Gastrocnemius medialis (tissue), 4 donors: Measurements from ENCODE around the gene OR51G2. TPM values are rescaled to one million over a fixed set of nuclear protein-coding genes. Genes with fewer than 3 reads are reported as not detected.
"Not testable (repeated sequence)": the region's sequence is repeated elsewhere in the genome, so short reads cannot be mapped to it uniquely, and the experiment has no call there.

Experiments
- ATAC-seq, 2 donors: fragments of 150-250 bp; one replicate each; pipeline ENCODE4 v1.9.1; 2016
- DNase-seq, 2 donors: peaks; one replicate each; pipeline ENCODE4 v3.0.0-alpha.2; 2019
- H3K27ac ChIP-seq, 4 donors: fragments of 200-600 bp; sonication (generic); 1 replicate in 1 of 4; 2 replicates in 3 of 4; pipeline ENCODE4 v1.5.1; 2016 to 2018; ENCODE audit warnings: mild to moderate bottlenecking in 2 of 4, moderate library complexity in 1 of 4
- H3K27me3 ChIP-seq, 3 donors: fragments of 200-600 bp; sonication (generic) in 2 of 3; 1 replicate in 1 of 3; 2 replicates in 2 of 3; pipeline versions ENCODE4 v1.5.1 to v1.6.0; 2016 to 2019; ENCODE audit warnings: mild to moderate bottlenecking in 1 of 3, moderate library complexity in 1 of 3
- H3K36me3 ChIP-seq, 2 donors: fragments of 200-600 bp; sonication (generic) in 1 of 2; one replicate each; pipeline ENCODE4 v1.5.1; 2017 to 2018
- H3K4me1 ChIP-seq, 2 donors: fragments of 200-600 bp; sonication (generic) in 1 of 2; one replicate each; pipeline ENCODE4 v1.5.1; 2016 to 2017; ENCODE audit warnings: mild to moderate bottlenecking in 2 of 2
- H3K4me3 ChIP-seq, 4 donors: fragments of 200-600 bp; sonication (generic) in 3 of 4; 1 replicate in 1 of 4; 2 replicates in 3 of 4; pipeline ENCODE4 v1.5.1; 2016 to 2019; ENCODE audit warnings: mild to moderate bottlenecking in 2 of 4
- H3K9me3 ChIP-seq, 3 donors: fragments of 200-600 bp; sonication (generic) in 2 of 3; 1 replicate in 1 of 3; 2 replicates in 2 of 3; pipeline ENCODE4 v1.5.1; 2016 to 2019
- CTCF ChIP-seq, 5 experiments: fragments of 450-650 bp in 3 of 5; fragments of 200-600 bp in 2 of 5; sonication (generic) in 2 of 5; IDR thresholded peaks in 4 of 5; conservative IDR thresholded peaks in 1 of 5; 1 replicate in 4 of 5; 2 replicates in 1 of 5; pipeline ENCODE4 v1.5.1; 2016 to 2019; ENCODE audit warnings: antibody characterized with exemption in 5 of 5, mild to moderate bottlenecking in 3 of 5, moderate library complexity in 3 of 5
- POLR2A ChIP-seq, 2 donors: fragments of 450-650 bp; IDR thresholded peaks; one replicate each; pipeline ENCODE4 v1.6.1; 2017; ENCODE audit warnings: antibody characterized with exemption in 2 of 2, mild to moderate bottlenecking in 2 of 2, moderate library complexity in 2 of 2
- in situ Hi-C, 4 donors: fragments of 200-750 bp; cut with MboI; loops; one replicate each; pipeline versions ENCODE4 v1.15.0 to v1.8.0; 2017; ENCODE audit warnings: low sequenced_read_pairs in 4 of 4
- intact Hi-C: fragments of 100-400 bp; cut with DNase I; formaldehyde crosslinking; loops from one replicate; pipeline ENCODE4 v1.15.1; 2023; ENCODE audit warnings: low total_unique reads
- total RNA-seq, 4 donors: library from RNA; depleted of rRNA; stranded (reverse); fragments of >200 nt; gene quantifications; one replicate each; pipeline versions ENCODE4 v1.1.0 to v1.2.3, GENCODE V29; 2016

OR51G2 gene
- total RNA-seq = not detected

- in situ Hi-C loops = no loop called here
- H3K9me3 ChIP-seq = no peaks in the 10 kb centered on the region
These were observed at the start of gene OR51G2 for GRCh38 chr11:4919250-4919649. TSS of gene OR51G2 (minus strand) at chr11:4919350. CDS start at chr11:4915663, 3,687 bp downstream.

GRCh38 chr11:4962816-4963215 is 43.7 kb upstream of the OR51G2 start:
- TF ChIP-seq POLR2A (IDR thresholded peaks at IDR 0.05) = no peak
- no peak for TF ChIP-seq CTCF (IDR thresholded peaks at IDR 0.05 in 4 of 5, conservative IDR thresholded peaks at IDR 0.05 in 1 of 5)
- Histone ChIP-seq H3K27ac (no peak overlapping the region), H3K36me3 (no peaks in the 10 kb centered on the region), H3K4me3 (no peak overlapping the region), H3K9me3 (no peaks in the 10 kb centered on the region), H3K4me1 (no peaks in the 10 kb centered on the region), H3K27me3 (no peaks in the 10 kb centered on the region)
- ATAC-seq (no peak), DNase-seq (no peak)
- intact Hi-C loops (no loop called here), in situ Hi-C loops (no loop called here)

More at GRCh38 chr11:4919250-4919649, at the start of gene OR51G2:
- H3K27ac ChIP-seq = no peak within 1 kb of the TSS
- no peak for ATAC-seq
- no peak for DNase-seq
- TF ChIP-seq CTCF (IDR thresholded peaks at IDR 0.05 in 4 of 5, conservative IDR thresholded peaks at IDR 0.05 in 1 of 5) = no peak
- no peak for TF ChIP-seq POLR2A (IDR thresholded peaks at IDR 0.05)
- no peaks in the 10 kb centered on the region for H3K36me3 ChIP-seq
- no peaks in the 10 kb centered on the region for H3K4me1 ChIP-seq
- H3K27me3 ChIP-seq = no peaks in the 10 kb centered on the region
- intact Hi-C loops = no loop called here
- no peak within 1 kb of the TSS for H3K4me3 ChIP-seq

- H3K9me3 ChIP-seq = no peaks in the 10 kb centered on the region
- no peaks in the 10 kb centered on the region for H3K4me1 ChIP-seq
- H3K4me3 ChIP-seq = no peak overlapping the region
- intact Hi-C loops = no loop called here
- H3K27ac ChIP-seq = no peak overlapping the region
- ATAC-seq = no peak
- no peak for DNase-seq
- in situ Hi-C loops = no loop called here
- no peak for TF ChIP-seq POLR2A (IDR thresholded peaks at IDR 0.05)
- TF ChIP-seq CTCF (IDR thresholded peaks at IDR 0.05 in 4 of 5, conservative IDR thresholded peaks at IDR 0.05 in 1 of 5) = no peak
- no peaks in the 10 kb centered on the region for H3K27me3 ChIP-seq
- H3K36me3 ChIP-seq = no peaks in the 10 kb centered on the region
These were observed 41.7 kb upstream of the OR51G2 start for GRCh38 chr11:4960877-4961276.

- in situ Hi-C loops (no loop called here), intact Hi-C loops (no loop called here)
- no peaks in the 10 kb centered on the region for H3K4me1 ChIP-seq
- H3K9me3 ChIP-seq = no peaks in the 10 kb centered on the region
- H3K27me3 ChIP-seq = no peaks in the 10 kb centered on the region
- H3K27ac ChIP-seq = no peak overlapping the region
- no peak for ATAC-seq
- TF ChIP-seq CTCF (IDR thresholded peaks at IDR 0.05 in 4 of 5, conservative IDR thresholded peaks at IDR 0.05 in 1 of 5) = no peak
- TF ChIP-seq POLR2A (IDR thresholded peaks at IDR 0.05) = no peak
- no peak for DNase-seq
- no peak overlapping the region for H3K4me3 ChIP-seq
- no peaks in the 10 kb centered on the region for H3K36me3 ChIP-seq
These were observed 38.2 kb upstream of the OR51G2 start for GRCh38 chr11:4957396-4957795.

- H3K27ac ChIP-seq, DNase-seq, in situ Hi-C loops, intact Hi-C loops, H3K9me3 ChIP-seq, H3K4me1 ChIP-seq, H3K27me3 ChIP-seq, ATAC-seq, H3K36me3 ChIP-seq, H3K4me3 ChIP-seq: not testable (repeated sequence)
These were observed 36.5 kb upstream of the OR51G2 start, which contains the start of gene OR51A2 for GRCh38 chr11:4955613-4956012. TSS of gene OR51A2 (minus strand) at chr11:4955713. CDS start at chr11:4955713, 0 bp downstream.
